H9 (cell line): Measurements from ENCODE around the gene ZBED5. TPM values are rescaled to one million over a fixed set of nuclear protein-coding genes. Genes with fewer than 3 reads are reported as not detected.

Experiments
- DNase-seq: peaks from one replicate; pipeline ENCODE4 v3.0.0-alpha.2; 2017
- H2AFZ ChIP-seq: one replicate; pipeline ENCODE4 v1.6.1; 2013; ENCODE audit warnings: mild to moderate bottlenecking, low read length, control low read depth, moderate library complexity
- H2AK5ac ChIP-seq: 2 replicates; pipeline ENCODE4 v1.6.1; 2013; ENCODE audit warnings: low read length, control low read depth, mixed read lengths; ENCODE audit not compliant: insufficient read length
- H2BK120ac ChIP-seq: one replicate; pipeline ENCODE4 v1.6.1; 2013; ENCODE audit warnings: low read depth, mild to moderate bottlenecking, low read length, control low read depth, inconsistent platforms; ENCODE audit not compliant: poor library complexity, severe bottlenecking
- H2BK12ac ChIP-seq: 2 replicates; pipeline ENCODE4 v1.6.1; 2013; ENCODE audit warnings: low read length, control low read depth, mixed read lengths, low read depth; ENCODE audit not compliant: insufficient read length
- H2BK15ac ChIP-seq: 2 replicates; pipeline ENCODE4 v1.6.1; 2013; ENCODE audit warnings: low read depth, low read length, control low read depth
- H2BK20ac ChIP-seq: one replicate; pipeline ENCODE4 v1.6.1; 2013; ENCODE audit warnings: low read depth, mild to moderate bottlenecking, low read length, control low read depth, inconsistent platforms; ENCODE audit not compliant: poor library complexity, severe bottlenecking
- H2BK5ac ChIP-seq: 2 replicates; pipeline ENCODE4 v1.6.1; 2013; ENCODE audit warnings: low read length, control low read depth, mixed read lengths; ENCODE audit not compliant: insufficient read length
- H3K14ac ChIP-seq: 2 replicates; pipeline ENCODE4 v1.6.1; 2013; ENCODE audit warnings: low read length, control low read depth; ENCODE audit not compliant: insufficient read depth
- H3K18ac ChIP-seq: 2 replicates; pipeline ENCODE4 v1.6.1; 2013; ENCODE audit warnings: low read depth, mild to moderate bottlenecking, mixed read lengths, low read length, control low read depth; ENCODE audit not compliant: insufficient read length
- H3K23ac ChIP-seq: 2 replicates; pipeline ENCODE4 v1.6.1; 2013; ENCODE audit warnings: low read length, control low read depth, mixed read lengths, low read depth; ENCODE audit not compliant: insufficient read length
- H3K23me2 ChIP-seq: 2 replicates; pipeline ENCODE4 v1.6.1; 2013; ENCODE audit warnings: low read depth, mild to moderate bottlenecking, mixed read lengths, low read length, control low read depth; ENCODE audit not compliant: insufficient read length, poor library complexity, severe bottlenecking
- H3K27ac ChIP-seq: 2 replicates; pipeline ENCODE4 v1.5.1; 2013; ENCODE audit warnings: low read length, control low read depth, mixed read lengths, low read depth; ENCODE audit not compliant: insufficient read length
- H3K27me3 ChIP-seq: 2 replicates; pipeline ENCODE4 v1.6.1; 2013; ENCODE audit warnings: low read length, control low read depth, inconsistent platforms; ENCODE audit not compliant: insufficient read depth
- H3K4ac ChIP-seq: 2 replicates; pipeline ENCODE4 v1.6.1; 2013; ENCODE audit warnings: low read depth, mild to moderate bottlenecking, control low read depth, inconsistent platforms, low read length, moderate library complexity
- H3K4me1 ChIP-seq: 2 replicates; pipeline ENCODE4 v1.6.1; 2013; ENCODE audit warnings: low read length, control low read depth, inconsistent platforms; ENCODE audit not compliant: insufficient read depth
- H3K4me2 ChIP-seq: 2 replicates; pipeline ENCODE4 v1.6.1; 2013; ENCODE audit warnings: low read length, control low read depth, mixed read lengths; ENCODE audit not compliant: insufficient read length, insufficient read depth
- H3K56ac ChIP-seq: 2 replicates; pipeline ENCODE4 v1.6.1; 2013; ENCODE audit warnings: low read depth, mild to moderate bottlenecking, mixed read lengths, low read length, control low read depth; ENCODE audit not compliant: insufficient read length
- H3K79me1 ChIP-seq: 2 replicates; pipeline ENCODE4 v1.6.1; 2013; ENCODE audit warnings: low read depth, mild to moderate bottlenecking, moderate library complexity, low read length, control low read depth, inconsistent platforms; ENCODE audit not compliant: insufficient read depth, poor library complexity, severe bottlenecking
- H3K79me2 ChIP-seq: 2 replicates; pipeline ENCODE4 v1.6.1; 2013; ENCODE audit warnings: low read length, control low read depth, inconsistent platforms; ENCODE audit not compliant: insufficient read depth
- H3K9ac ChIP-seq: 2 replicates; pipeline ENCODE4 v1.6.1; 2013; ENCODE audit warnings: low read length, control low read depth, mixed read lengths; ENCODE audit not compliant: insufficient read length; ENCODE audit errors: extremely low read depth
- H3K9me3 ChIP-seq: one replicate; pipeline ENCODE4 v1.6.1; 2013; ENCODE audit warnings: low read depth, low read length, inconsistent platforms; ENCODE audit not compliant: control insufficient read depth
- H3T11ph ChIP-seq: one replicate; pipeline ENCODE4 v1.6.1; 2013; ENCODE audit warnings: mild to moderate bottlenecking, low read length, control low read depth, inconsistent platforms
- H4K20me1 ChIP-seq: one replicate; pipeline ENCODE4 v1.6.1; 2013; ENCODE audit not compliant: control insufficient read depth, insufficient read length, insufficient read depth
- H4K5ac ChIP-seq: 2 replicates; pipeline ENCODE4 v1.6.1; 2013; ENCODE audit warnings: low read depth, mild to moderate bottlenecking, mixed read lengths, low read length, control low read depth; ENCODE audit not compliant: insufficient read length
- H4K8ac ChIP-seq: replicated peaks from 2 replicates; pipeline ENCODE4 v1.6.1; 2013; ENCODE audit warnings: low read length, control low read depth, mixed read lengths, low read depth; ENCODE audit not compliant: insufficient read length
- H4K91ac ChIP-seq: 2 replicates; pipeline ENCODE4 v1.6.1; 2013; ENCODE audit warnings: low read depth, mild to moderate bottlenecking, moderate library complexity, mixed read lengths, low read length, control low read depth; ENCODE audit not compliant: insufficient read length
- H3K27ac Mint-ChIP-seq, 3 experiments: 2 replicates in 2 of 3; 3 replicates in 1 of 3; pipeline ENCODE4 v1.8.0; 2020 to 2021; ENCODE audit warnings: mixed read lengths in 3 of 3, mild to moderate bottlenecking in 1 of 3, moderate library complexity in 1 of 3
- H3K27me3 Mint-ChIP-seq: 2 replicates; pipeline ENCODE4 v1.8.0; 2021; ENCODE audit warnings: low read depth, mild to moderate bottlenecking, moderate library complexity, mixed read lengths
- H3K36me3 Mint-ChIP-seq, 3 experiments: 2 replicates in 2 of 3; 3 replicates in 1 of 3; pipeline ENCODE4 v1.8.0; 2020 to 2021; ENCODE audit warnings: low read depth in 3 of 3, mixed read lengths in 3 of 3; ENCODE audit not compliant: insufficient read depth in 1 of 3
- H3K4me1 Mint-ChIP-seq, 2 experiments: 2 replicates each; pipeline ENCODE4 v1.8.0; 2020; ENCODE audit warnings: mixed read lengths in 2 of 2
- H3K4me3 Mint-ChIP-seq, 2 experiments: 2 replicates in 1 of 2; 3 replicates in 1 of 2; pipeline ENCODE4 v1.8.0; 2020 to 2021; ENCODE audit warnings: mild to moderate bottlenecking in 2 of 2, mixed read lengths in 2 of 2, moderate library complexity in 1 of 2
- H3K9me3 Mint-ChIP-seq, 2 experiments: 2 replicates in 1 of 2; 3 replicates in 1 of 2; pipeline ENCODE4 v1.8.0; 2020; ENCODE audit warnings: mild to moderate bottlenecking in 2 of 2, mixed read lengths in 2 of 2, moderate library complexity in 1 of 2
- WGBS: extraction: QIAGEN DNeasy Blood & Tissue Kit; methylation state at CpG from one replicate; pipeline ENCODE4 v1.1.7; 2013; ENCODE audit warnings: missing lambda C conversion rate, low lambda C conversion rate, mixed read lengths; ENCODE audit not compliant: insufficient read length; ENCODE audit errors: extremely low coverage; 5-methylcytosine and 5-hydroxymethylcytosine counted together
- total RNA-seq: library from RNA; stranded (reverse); gene quantifications from 2 replicates; pipeline ENCODE4 v1.2.1, GENCODE V29; 2021
- TF ChIP-seq, protein P1 (sequence below): fragments of 200-600 bp; sonication (generic); conservative IDR thresholded peaks from 3 replicates; pipeline ENCODE4 v1.8.0; 2021; ENCODE audit warnings: antibody characterized with exemption, mild to moderate bottlenecking

The ZBED5 gene
- total RNA-seq, 1 experiment from 2014 or later: 65.8 TPM

DNA sequence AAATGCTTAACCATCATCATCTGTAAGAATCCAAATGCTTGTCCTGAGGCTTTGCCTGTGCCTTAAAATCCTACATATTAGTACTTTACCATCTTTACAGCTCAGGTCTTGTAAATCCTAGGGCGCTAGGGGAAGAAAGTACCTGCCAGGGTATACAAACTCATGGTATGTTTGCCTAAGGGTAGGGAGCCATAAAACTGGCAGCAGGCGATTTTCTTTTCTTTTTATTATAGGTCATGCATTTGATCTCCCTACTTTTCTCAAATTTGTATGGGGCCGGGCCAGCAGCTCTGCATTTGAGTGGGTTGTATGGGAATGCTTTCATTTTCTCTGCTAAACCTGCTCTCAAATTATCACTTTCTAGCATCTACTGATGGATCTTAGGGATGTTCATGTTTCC lies 24.0 kb upstream of the ZBED5 start:
- no peak overlapping the region for H2AK5ac ChIP-seq
- H4K5ac ChIP-seq: no peak overlapping the region
- H3K27me3 ChIP-seq: no peaks in the 10 kb centered on the region
- DNase-seq: no peak
- no peak overlapping the region for H3K56ac ChIP-seq
- no peaks in the 10 kb centered on the region for H3K79me1 ChIP-seq
- H2AFZ ChIP-seq: no peak overlapping the region
- H3K18ac ChIP-seq: no peak overlapping the region
- no peak overlapping the region for H4K91ac ChIP-seq
- TF ChIP-seq, protein P1, sequence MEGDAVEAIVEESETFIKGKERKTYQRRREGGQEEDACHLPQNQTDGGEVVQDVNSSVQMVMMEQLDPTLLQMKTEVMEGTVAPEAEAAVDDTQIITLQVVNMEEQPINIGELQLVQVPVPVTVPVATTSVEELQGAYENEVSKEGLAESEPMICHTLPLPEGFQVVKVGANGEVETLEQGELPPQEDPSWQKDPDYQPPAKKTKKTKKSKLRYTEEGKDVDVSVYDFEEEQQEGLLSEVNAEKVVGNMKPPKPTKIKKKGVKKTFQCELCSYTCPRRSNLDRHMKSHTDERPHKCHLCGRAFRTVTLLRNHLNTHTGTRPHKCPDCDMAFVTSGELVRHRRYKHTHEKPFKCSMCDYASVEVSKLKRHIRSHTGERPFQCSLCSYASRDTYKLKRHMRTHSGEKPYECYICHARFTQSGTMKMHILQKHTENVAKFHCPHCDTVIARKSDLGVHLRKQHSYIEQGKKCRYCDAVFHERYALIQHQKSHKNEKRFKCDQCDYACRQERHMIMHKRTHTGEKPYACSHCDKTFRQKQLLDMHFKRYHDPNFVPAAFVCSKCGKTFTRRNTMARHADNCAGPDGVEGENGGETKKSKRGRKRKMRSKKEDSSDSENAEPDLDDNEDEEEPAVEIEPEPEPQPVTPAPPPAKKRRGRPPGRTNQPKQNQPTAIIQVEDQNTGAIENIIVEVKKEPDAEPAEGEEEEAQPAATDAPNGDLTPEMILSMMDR: no peak
- H3K23me2 ChIP-seq: no peaks in the 10 kb centered on the region
- no peak overlapping the region for H4K8ac ChIP-seq
- Mint-ChIP-seq H3K9me3 (peaks cover 14 to 17% of the 10 kb centered on the region in 2 experiments), H3K36me3 (peaks cover 6 to 22% (median 9%) of the 10 kb centered on the region in 3 experiments), H3K4me3 (no peak overlapping the region), H3K27ac (no peak overlapping the region), H3K27me3 (no peaks in the 10 kb centered on the region), H3K4me1 (peaks cover 6 to 11% of the 10 kb centered on the region in 2 experiments)
- H4K20me1 ChIP-seq: no peaks in the 10 kb centered on the region
- no peaks in the 10 kb centered on the region for H3K79me2 ChIP-seq
- no peak overlapping the region for H2BK120ac ChIP-seq
- WGBS: no CpG with 5 or more reads among the region's 3 CpGs
- peaks cover 9% of the 10 kb centered on the region for H3K9me3 ChIP-seq
- no peak overlapping the region for H3K23ac ChIP-seq
- no peak overlapping the region for H3K14ac ChIP-seq
- H2BK20ac ChIP-seq: no peak overlapping the region
- no peak overlapping the region for H3T11ph ChIP-seq
- no peak overlapping the region for H2BK15ac ChIP-seq
- no peak overlapping the region for H3K27ac ChIP-seq
- H2BK5ac ChIP-seq: no peak overlapping the region
- peaks cover 2% of the 10 kb centered on the region; the same call in 1 of the 2 replicates for H3K4me1 ChIP-seq
- no peak overlapping the region for H2BK12ac ChIP-seq
- H3K9ac ChIP-seq: no peak overlapping the region
- no peak overlapping the region for H3K4ac ChIP-seq
- H3K4me2 ChIP-seq: no peak overlapping the region
